Ishikawa (cell line): ENCODE results near the gene TNIK.

Source experiments
- FOXM1 ChIP-seq: IDR thresholded peaks from 2 replicates; pipeline ENCODE4 v1.6.1; 2012; ENCODE audit warnings: low read depth, borderline replicate concordance
- RAD21 ChIP-seq: IDR thresholded peaks from 2 replicates; pipeline ENCODE4 v1.6.1; 2012; ENCODE audit warnings: low read depth
- REST ChIP-seq: IDR thresholded peaks from 2 replicates; pipeline ENCODE4 v1.6.1; 2012; ENCODE audit warnings: low read depth, mild to moderate bottlenecking
- TAF1 ChIP-seq: IDR thresholded peaks from 2 replicates; pipeline ENCODE4 v1.6.1; 2012; ENCODE audit warnings: low read depth, mild to moderate bottlenecking
- YY1 ChIP-seq: IDR thresholded peaks from 2 replicates; pipeline ENCODE4 v1.6.1; 2012; ENCODE audit warnings: low read depth

GRCh38 chr3:171340434-171340833, 119.8 kb downstream of the TNIK start:
- no peak for TF ChIP-seq TAF1
- no peak for TF ChIP-seq YY1
- TF ChIP-seq RAD21, result no peak
- TF ChIP-seq REST, result no peak
- TF ChIP-seq FOXM1, result no peak
